HG03066 (cell line): ENCODE results near the gene URM1.
"Not testable (repeated sequence)": the region's sequence is repeated elsewhere in the genome, so short reads cannot be mapped to it uniquely, and the experiment has no call there.

Experiments
- ATAC-seq: cut with Tn5 transposase; IDR thresholded peaks from one replicate; pipeline ENCODE4 v1.9.1; 2021; ENCODE audit warnings: low read depth; ENCODE audit not compliant: unreplicated experiment

Gene URM1

DNA sequence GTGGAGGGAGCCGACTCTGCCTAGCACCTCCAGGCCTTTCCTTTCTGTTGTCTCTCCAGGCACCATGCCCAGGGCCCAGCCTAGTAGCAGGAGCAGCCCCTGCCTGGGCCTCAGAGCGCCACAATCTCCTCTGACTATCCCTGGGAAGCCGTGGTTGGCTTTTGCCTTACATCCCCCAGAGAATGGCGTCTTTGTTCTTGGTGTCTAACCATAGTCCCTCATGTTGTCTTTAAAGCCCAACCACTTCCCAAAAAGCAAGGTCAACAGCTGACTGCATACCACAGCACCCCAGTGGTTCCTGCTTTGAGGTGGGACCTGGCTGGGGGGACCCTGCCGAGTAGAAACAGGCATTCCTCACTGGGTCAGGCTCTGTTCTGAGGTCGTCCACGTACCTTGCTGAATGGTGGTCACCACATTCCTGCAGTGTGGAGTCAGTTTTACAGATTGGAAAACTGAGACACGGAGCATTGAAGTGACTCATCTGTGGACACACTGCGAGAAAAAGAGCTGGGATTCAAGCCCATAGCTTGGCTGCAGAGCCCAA is 35.7 kb downstream of the URM1 start:
- ATAC-seq, result no peak

- ATAC-seq, result no peak
Observed at GRCh38 chr9:128408963-128409431, 37.8 kb downstream of the URM1 start.

DNA sequence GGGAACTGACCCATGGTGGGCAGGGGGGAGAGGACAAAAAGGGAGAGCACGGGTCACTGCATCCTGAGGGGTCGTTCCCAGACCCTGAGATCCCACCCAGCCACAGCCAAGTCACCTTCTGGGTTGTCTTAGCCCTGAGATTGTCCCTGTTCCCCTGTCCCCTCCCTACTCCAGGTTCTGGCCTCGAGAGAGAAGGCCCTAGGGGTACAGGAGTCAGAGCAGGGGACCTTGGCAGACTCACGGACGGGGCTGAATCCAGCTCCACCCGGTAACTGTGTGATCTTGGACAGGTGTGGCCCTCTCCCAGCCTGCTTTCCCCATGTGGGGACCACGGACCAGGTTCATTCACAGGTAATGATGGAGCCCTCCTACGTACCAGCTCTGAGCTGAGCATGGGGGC is 38.3 kb downstream of the URM1 start:
- no peak for ATAC-seq

GRCh38 chr9:128409978-128410377 is 38.8 kb downstream of the URM1 start:
- no peak for ATAC-seq

DNA sequence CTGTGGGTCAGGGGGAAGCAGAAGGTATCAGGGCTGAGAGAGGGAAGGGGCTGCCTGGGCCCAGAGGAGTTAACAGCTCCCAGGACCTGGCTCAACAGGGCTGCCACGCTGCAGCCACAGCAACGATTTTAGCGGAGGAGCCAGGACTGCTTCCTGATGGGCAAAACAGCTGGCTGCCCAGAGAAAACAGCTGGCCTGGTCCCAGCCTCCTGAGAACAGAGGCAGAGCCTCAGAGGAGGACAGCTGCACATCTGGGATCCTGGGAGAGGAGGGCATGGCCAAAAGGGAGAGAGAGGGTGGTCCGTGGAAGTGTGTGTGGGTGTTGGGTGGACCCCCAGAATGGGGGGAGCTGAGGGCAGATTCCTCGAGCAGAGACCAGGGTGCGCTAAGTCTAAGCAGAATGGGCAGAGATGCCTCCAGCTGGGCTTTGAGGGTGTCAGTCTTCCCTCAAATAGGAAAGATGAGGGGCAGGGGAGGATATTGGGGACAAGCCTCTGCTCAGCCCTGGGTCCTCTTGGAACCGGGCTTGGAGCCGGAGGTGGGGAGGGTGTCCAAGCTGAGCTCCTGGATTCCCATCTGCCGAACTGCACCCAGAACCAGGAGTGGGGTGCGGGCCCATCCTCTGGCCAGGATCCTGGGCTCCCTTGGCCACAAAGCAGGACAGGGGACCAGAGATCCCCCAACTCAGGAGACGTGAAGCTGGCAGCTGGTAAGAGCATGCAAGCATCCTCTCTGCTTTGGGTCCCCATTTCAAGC is 40.4 kb downstream of the URM1 start:
- no peak for ATAC-seq

DNA sequence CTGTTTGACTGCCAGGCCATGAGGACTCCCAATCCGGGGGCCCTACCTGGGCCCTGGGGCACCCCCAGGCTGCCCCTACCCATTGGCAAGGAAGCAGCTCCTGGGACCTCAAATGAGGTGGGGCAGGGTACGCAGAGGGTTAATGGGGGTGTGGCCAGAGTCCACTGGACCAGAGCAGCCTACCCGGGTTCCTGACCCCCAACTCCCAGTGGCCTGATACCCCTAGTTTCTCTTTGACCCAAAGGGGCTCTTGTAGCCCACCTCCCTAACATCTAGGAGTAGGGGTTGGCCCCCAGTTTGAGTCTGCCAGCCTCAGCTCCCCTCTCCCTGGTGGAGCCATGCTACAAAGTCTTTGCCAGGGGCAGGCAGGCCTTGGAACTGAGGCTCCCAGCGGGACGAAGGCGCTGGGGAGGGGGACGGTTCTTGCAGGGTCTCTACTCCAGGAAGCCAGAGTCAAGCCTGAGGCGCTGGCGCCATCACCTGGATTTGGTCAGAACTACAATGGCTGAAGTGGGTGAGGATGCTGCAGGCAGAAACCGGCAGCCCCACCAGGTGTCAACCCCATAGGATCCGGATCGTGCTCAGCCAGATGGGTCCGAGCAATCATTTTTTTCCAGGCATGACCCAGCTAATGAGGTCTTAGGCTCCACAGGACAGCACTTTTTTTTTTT is 41.1 kb downstream of the URM1 start:
- no peak for ATAC-seq

- not testable (repeated sequence) for ATAC-seq
Observed at GRCh38 chr9:128413728-128414127, 42.6 kb downstream of the URM1 start.

- ATAC-seq, result no peak
Observed at GRCh38 chr9:128414461-128414860, 43.3 kb downstream of the URM1 start.

DNA sequence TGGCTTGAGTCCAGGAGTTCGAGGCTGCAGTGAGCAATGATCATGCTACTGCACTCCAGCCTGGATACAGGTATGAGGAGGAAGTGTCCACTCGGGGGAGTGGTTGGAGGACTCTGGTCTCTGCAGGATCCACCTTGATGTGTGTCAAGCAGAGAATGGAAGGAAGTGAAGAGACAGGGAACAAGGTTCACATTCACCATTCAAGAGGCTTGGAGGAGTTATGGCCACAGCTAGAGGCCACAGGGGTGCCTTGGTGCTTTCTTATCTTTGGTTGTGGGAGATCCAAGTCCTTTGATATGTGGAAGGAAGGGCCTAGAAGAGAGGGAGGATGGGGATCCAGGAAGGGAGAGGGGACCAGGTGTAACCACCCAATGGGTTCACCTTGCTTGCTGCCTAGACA is 44.1 kb downstream of the URM1 start:
- no peak for ATAC-seq

DNA sequence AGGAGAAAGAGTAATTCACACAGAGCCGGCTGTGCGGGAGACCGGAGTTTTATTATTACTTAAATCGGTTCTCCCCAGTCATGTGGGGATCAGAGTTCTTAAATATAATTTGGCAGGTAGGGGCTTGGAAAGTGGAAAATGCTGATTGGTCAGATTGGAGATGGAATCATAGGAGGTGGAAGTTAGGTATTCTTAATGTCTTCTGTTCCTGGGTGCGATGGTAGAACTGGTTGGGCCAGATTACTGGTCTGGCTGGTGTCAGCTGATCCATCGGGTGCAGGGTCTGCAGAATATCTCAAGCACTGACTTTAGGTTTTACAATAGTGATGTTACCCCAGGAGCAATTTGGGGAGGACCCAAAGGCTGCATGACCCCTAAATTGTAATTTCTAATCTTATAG is 44.8 kb downstream of the URM1 start:
- no peak for ATAC-seq

GRCh38 chr9:128416432-128417019 is 45.4 kb downstream of the URM1 start:
- no peak for ATAC-seq

DNA sequence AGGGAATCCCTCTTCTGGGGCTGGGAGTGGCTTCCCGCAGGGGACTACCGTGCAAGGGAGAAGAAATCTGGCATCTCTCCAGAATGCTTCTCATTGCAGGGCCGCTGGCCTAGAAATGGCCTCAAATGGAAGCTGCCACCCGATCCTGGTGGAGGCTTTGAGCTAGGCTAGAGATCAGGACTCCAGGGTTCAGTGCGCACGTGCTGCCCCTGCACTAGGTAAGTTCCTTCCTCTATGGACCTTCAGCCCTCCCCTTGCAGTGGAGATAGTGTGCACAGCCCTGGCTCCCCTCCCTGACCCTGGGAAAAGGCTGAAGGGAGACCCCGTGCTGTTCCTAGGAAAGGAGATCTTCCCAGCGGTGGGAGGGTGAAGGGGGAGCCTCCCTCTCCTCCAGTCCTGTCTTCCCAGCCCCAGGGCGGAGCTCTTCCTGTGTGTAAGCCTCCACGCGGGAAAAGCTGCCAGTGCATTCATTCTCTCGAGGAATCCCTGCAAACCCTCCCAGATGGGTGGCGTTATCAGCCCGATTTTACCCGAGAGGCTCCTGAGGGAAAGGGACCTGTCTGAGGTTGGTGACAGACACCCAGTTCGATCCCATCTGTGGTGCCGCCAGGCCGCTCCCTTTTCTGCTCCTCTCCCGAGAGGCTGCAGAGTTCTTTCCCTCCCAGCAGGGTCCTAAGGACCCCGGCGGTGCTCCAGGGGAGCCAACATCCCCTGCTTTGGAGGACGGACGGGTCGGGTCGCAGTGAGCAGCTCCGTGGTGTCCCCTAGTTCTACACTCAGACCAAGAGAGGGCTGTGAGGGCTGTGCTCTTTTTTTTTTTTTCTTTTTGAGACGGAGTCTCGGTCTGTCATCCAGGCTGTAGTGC is 48.1 kb downstream of the URM1 start:
- no peak for ATAC-seq

DNA sequence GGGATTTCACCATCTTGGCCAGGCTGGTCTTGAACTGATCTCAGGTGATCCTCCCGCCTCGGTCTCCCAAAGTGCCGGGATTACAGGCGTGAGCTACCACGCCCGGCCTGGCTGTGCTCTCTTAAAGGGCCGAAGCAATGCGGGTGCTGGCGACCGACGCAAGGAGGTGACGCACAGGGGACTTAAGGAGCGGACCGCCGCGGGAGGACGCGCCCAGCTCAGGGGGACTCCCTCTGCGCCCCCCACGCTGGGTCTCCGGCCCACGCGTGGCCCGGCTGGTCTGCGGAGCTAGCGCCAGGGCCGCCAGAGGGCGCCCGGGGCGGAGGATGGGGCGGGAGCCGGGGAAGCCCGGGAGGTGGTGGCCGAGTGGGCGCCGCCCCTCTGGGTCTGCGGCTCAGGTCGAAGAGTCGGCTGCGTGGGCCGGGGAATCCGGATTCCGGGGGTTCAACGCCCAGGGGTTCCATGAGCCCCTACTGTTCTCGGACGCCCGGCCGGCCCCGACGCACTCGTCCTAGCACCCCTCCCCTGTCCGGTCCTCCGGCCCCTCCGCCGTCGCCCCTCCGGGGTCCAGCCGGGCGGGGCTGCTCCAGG is 49.0 kb downstream of the URM1 start:
- peak; percentile 76 for ATAC-seq

DNA sequence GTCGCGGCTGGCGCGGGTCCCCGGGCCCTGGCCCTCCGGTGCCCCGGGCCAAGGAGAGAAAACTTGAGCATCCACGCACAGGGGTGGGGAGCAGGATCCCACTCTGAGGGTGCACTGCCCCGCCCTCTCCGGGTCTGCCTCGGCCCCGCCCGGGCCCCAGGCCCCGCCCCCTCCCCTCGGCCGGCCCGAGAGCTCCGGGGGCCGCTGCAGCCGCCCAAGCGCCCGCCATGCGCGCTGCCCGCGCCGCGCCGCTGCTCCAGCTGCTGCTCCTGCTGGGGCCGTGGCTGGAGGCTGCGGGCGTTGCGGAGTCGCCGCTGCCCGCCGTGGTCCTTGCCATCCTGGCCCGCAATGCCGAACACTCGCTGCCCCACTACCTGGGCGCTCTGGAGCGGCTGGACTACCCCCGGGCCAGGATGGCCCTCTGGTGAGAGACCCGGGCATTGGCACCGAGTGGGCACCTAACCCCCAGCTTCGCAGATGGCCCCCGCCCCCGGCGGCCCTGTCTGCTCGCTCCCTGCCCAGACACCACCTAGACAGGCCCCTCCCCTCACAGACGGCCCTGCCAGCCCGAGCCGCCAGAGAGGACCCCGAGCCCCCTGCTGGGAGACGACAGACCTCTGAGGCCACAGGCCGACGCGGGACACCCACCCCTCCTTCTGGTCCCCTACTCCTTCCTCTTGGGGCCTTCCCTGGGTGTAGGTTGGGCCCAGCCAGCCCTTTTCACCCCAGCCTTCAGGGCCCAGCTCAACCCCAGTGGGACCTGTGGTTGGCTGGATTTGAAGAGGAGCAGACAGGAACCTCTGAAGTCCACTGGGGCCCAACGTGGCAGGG is 49.7 kb downstream of the URM1 start, which contains the start of gene CERCAM:
Gene CERCAM, plus strand, starts transcription at position 207 of the 831 bp plus-strand sequence. Its CDS starts 21 bp downstream, at position 228.
- ATAC-seq, result peak; percentile 70

- ATAC-seq, result no peak
Observed at GRCh38 chr9:128421482-128421996, 50.4 kb downstream of the URM1 start.

DNA sequence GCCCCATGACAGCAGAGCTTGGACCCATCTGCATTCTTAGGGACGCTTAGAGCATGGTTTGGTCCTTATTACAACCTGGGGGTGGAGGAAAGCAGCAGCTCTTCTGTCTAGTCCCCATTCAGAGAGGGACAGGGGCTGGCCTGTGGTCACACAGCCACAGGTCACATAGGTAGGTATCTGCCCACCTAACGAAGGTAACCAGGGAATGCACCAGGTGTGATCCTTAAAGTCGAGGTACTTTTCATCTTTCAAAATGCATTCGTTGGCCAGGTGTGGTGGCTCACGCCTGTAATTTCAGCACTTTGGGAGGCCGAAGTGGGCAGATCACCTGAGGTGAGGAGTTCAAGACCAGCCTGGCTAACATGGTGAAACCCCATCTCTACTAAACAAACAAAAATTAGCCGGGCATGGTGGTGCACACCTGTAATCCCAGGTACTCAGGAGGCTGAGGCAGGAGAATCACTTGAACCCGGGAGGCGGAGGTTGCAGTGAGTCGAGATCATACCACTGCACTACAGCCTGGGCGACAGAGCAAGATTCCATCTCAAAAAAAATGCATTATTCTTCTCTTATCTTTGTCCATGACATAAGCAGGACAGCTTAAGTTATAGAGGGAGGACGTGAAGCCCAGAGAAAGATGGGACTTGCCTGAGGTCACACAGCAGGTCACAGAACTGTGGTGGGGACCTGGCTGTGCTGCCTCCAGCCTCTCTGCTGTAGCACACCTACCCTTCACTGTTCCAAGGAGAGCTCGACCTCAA is 51.0 kb downstream of the URM1 start:
- not testable (repeated sequence) for ATAC-seq

- ATAC-seq, result no peak
Observed at GRCh38 chr9:128422783-128423150, 51.6 kb downstream of the URM1 start.

GRCh38 chr9:128423356-128423755 is 52.2 kb downstream of the URM1 start:
- ATAC-seq, result not testable (repeated sequence)
